HG03558 (cell line): ENCODE measurements around the gene KRT14.
"Not testable (repeated sequence)": the region's sequence is repeated elsewhere in the genome, so short reads cannot be mapped to it uniquely, and the experiment has no call there.

Experiments
- ATAC-seq: cut with Tn5 transposase; IDR thresholded peaks from one replicate; pipeline ENCODE4 v1.9.1; 2021; ENCODE audit warnings: moderate number of reproducible peaks; ENCODE audit not compliant: unreplicated experiment; ENCODE audit errors: extremely low read depth

The KRT14 gene

DNA sequence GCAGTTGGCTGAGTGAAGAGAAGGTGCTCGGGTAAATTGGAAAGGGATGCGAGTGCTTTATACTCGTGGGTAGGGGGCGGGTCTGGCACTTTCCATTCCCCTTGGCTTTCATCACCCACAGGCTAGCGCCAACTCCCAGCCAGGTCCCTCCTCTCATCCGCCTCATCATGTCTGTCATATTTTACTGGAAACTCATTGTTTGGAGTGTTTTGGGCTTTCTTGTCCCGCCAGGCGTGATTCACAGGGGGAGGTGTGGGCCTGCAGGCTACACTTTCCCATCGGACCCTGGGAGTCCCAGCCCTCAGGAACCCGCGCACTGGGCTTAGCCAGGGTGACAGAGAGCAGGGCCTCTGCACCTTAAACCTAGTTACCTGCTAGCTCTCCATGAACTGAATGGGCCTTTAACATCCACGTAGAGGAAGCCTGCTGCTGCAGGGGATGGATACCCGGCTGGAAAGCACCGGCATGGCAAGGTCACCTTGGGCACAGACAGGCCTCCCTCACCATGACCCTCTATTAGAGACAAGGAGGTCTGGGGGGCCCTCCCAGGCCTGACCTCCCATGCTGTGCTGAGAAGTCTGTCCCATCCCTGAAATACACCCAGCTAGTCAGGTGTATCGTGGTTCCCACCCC, at the start of gene KRT14:
Gene KRT14, minus strand, starts transcription at position 33 of the 633 bp plus-strand sequence. CDS start 61 bp downstream, outside the sequence.
- no peak for ATAC-seq

DNA sequence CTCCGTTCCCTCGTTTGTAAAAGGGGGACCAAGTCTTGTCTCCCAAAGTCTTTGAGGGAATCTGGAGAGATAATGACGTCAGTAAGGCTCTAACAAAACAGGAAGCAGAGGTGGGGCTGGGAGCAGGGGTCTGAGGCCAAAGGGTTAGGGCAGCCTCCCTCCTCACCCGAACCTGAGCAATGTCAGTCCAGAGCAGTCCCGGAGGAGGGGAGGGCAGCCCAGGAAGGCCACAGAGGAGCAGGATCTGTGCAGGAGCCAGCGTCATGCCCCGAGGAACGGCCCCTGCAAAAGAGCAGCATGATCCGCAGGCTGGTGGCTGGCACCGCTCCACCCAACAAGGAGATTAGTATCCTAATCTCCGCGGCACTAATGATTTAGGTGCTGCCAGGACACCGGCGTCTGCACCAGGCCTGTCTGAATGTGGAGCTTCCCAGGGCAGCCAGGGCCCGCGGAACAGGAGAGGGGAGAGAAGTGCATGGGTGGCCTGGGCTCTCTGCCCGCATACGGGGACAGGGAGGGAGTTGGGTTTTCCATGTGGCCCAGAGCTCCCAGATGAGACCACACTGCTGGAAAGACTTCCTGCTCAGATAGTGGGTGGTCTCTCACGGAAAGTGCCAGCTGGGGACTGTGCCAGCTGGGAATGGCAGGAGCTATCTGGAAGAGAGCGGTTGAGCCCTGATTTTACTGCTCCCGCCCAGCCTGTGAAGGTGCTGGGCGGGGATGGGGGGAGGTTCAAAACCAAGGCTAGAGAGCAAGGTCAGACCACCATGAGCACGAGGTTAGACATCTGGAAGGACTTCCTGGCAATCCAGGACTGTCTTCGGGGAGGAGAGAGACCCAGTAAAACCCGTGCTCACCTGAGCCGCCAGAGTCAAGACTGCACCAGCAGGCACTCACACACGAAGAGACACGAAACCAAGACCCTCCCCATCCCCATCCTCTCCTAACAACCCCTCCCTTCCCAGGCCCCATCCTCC, 48.7 kb upstream of the KRT14 start:
- no peak for ATAC-seq

DNA sequence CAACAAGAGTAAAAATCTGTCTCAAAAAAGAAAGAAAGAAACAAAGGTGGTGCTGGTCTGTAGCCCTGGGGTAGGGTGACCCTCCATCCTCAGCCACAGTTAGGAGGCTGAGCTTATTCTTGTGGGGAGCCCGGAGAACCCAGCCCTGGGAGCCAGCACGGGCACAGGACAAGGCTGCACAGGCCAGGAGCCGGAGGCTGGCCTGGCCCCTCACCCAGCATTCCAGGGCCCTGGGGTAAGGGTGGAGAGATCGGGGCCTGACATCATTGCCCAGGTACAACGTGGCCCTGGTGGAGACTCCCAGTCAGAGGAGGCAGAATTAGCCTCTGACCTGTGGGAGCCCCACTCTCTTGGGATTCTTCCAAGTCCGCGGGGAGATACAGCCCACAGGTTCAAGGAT, 47.9 kb upstream of the KRT14 start:
- no peak for ATAC-seq

DNA sequence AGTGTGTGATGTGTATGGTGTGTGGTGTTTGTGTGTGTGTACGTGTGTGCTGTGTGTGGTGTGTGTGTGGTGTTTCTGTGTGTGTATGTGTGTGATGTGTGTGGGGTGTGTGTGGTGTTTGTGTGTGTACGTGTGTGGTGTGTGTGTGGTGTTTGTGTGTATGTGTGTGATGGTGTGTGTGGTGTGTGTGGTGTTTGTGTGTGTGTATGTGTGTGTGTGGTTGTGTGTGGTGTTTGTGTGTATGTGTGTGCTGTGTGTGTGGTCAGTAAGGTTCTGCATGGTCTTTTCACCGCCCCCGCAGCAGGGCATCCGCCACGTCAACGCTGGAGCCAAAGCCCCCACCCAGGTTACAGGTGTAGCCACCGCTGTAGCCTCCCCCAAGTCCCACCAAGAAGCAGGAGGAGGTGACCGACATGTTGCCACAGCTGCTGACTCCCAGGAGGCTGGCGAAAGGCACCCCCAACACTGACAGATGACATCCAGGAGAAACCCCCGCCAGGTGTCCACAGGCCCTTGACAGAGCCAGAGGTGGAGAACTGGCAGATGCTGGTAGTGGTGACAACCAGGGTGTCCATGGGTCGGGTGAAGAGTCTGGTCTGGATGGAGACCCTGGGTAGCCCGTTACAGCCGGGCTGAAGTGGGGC, 47.0 kb upstream of the KRT14 start:
- ATAC-seq: no peak

DNA sequence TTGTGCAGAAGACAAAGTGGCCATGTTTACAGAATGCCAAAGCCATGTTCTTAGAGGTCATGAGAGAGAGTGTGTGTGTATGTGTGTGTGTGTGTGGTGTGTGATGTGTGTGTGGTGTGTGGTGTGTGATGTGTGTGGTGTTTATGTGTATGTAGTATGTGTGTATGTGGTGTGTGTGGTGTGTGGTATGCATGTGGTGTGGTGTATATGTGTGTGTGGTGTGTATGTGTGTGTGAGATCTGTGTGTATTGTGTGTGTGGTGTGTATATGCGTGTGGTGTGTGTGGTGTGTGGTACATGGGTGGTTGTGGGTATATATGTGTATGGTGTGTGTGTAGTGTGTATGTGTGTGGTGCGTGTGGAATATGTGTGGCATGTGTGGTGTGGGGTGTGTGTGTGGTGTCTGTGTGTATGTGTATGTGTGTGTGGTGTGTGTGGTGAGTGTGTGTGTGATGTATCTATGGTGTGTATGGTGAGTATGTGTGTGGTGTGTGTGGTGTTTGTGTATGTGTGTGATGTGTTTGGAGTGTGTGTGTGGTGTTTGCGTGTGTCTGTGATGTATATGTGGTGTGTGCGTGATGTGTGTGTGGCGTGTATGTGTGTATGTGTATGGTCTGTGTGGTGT, 45.9 kb upstream of the KRT14 start:
- no peak for ATAC-seq

DNA sequence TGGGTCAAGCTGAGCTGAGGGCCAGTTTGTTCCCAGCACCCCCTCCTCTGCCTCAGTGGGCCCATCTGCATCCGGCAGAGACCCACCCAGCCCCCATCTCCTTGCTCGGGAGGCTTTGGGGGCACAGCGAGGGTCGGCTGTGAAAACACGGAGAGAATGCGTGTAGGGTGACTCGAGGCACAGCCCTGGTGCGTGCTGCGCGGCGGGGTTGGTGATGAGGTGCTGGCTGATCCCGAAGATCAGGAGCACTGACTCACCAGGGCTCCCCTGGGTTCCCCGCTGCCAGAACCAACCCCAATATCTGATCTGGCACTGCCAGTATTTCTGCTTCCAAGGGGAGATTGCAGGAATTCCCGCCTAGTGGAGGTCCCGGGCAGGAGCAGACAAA, 45.2 kb upstream of the KRT14 start:
- ATAC-seq: no peak

DNA sequence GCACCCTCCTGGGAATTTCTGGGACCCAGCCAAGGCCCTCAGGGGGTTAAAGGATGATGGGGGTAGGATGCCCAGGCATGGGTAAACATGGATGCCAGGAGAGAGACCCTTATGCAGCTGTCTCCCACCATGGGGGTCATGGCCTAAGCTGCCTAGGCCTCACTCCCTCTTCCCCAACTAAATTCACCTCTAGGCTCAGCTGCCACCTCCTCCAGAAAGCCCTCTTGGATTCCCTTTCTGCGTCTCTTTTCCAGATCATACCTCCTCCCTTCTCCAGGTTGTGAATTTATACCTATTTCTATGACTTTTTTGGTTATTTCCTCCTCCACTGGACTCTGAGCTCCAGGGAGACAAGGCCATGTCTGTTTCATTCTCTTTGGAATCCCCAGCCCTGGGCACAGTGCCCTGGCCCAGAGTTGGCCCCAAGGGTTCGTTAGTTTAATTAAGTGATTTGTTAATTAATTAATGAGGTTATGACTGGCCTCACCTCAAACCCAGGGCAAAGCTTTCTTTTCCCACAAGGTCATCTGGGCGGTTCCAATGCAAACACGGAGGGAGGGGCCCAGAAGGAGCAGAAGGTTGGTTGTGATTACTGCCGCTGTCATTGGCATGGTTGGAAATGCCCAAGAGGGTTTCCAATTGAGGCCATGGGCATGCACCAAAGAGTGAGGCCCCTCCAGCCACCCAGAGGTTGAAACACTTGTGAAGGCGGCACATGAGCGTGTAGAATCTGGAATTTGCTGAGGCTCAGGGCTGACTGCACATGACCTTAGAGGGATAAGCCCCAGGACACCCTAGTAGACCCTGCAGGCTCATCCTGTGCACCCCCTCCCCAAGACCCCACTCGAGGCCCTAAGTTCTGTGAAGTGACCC, 44.6 kb upstream of the KRT14 start:
- ATAC-seq: no peak

DNA sequence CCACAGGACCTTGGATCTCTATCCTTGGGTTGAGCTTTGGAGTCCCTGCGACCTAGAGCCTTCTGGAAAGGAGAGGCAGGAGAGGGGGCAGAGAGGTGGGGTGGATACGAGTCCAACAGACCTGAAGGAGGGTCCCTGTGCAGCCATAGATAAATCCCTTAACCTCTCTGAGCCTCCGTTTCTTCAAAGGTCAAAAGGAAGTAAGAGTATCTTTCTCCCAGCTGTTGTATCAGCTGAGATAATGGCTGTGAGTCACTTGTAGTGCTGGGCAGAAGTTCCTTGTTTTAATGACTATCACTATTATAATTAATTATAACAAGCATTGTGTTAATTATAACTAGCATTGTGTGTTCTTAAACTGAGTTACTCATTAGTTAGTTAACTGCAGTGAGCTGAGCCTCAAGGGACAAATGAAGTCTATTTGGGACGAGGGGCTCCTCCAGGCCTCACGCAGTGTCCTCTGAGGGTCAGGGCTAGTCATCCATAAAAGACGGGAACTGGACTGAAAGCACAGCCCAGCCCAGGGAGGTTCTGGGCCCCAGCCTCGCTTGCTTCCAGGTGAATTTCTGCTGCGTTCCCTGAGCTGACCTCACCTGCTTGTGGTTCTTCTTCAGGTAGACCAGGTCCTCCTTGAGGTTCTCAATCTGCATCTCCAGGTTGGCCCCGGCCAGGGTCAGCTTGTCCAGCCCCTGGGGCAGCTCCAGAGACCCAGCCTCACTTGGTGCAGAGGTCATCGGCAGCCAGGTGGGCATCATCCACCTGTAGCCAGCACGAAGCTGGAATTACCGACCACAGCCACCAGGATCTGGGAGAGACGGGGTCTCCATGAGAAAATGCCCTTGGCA, 43.4 kb upstream of the KRT14 start:
- no peak for ATAC-seq

DNA sequence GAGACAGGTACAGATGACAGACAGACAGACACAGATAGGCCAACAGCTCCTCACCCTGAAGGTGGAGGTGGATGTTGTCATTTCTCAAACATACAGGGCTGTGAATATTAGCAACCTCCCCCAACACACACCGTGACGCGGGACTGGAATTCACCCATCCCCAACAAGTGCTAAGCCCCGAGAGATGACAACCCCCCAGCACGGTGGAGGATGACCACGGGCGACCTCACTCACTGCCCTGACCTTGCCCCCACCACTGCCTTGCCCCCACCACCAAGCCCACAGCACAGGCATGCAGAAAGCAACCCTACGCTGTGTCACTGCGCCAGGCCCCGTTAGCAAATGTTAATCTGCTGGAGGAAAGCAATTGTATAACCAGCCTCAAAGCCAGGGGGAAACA, 42.6 kb upstream of the KRT14 start:
- no peak for ATAC-seq

DNA sequence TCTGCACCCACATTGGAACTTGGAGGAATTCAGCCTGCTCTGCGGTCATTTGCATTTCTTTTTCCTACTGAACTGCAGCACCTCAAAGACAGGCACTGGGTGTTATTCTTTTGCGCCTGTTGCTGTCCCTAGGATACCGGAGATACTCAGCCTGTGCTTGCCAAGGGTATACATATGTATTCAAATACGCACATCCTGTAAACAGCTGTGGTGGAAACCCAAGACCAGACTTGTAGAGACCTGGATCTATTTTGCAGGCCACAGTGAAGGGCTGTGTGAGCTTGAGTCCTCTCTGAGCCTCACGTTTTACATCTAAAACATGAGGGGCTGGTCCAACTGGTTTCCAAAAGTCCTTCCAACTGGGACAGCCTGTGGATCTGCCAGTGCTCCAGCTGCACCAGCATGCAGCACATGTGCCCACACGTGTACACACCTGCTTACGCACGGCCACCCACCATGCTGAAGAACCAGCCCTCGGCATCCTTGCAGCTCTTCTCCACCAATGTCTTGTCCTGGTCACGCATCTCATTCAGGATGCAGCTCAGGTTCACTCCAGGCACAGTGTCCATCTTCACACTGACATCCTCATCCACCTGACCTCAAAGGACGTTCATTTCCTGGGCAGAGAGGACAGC, 42.0 kb upstream of the KRT14 start:
- not testable (repeated sequence) for ATAC-seq

DNA sequence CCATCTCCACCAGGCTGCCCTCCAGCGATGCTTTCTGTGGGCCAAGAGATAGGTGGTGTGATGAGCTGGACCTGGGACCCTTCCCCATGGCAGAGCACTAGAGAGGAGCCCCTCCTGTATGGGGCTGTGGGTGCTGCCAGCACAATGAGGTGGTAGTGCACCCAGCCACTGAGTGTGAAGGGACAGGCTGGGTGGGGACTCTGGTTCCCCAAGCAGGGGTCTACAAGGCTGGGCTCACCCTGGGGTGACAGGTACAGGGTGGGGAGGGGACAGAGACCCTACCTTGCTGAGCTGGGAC, 41.3 kb upstream of the KRT14 start:
- not testable (repeated sequence) for ATAC-seq

DNA sequence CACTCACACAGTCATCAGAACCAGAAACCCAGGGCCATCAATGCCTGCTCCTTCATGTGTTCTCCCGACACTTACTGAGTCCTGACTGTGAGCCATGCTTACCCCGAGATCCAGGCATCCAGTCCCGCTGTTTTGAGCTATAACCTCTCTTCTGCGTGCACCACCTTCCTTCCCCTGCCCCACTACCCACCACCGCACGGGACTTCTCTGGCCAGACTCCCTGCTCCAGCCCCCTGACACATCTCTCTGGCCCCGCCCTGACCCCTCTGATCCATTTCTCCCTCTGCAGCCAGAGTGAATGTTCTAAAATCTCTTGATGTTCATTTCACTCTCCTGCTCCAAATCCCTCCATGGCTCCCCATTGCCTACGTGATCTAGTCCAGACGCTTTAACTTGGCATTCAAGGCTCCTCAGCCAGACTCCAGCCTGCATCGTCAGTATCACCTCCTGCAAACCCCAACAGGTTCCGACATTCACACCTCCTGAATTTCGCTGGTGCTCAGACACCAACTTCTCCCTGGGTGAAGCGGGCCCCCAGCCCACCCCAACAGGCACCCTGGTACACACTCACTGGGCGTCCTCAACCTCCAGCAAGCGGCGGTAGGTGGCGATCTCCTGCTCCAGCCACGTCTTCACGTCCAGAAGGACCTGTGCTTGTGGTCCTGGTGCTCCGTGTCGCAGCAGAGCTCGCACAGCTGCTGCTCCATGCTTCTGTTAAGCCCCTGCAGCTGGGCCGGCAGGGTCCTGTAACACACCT, 40.8 kb upstream of the KRT14 start:
- ATAC-seq: no peak

DNA sequence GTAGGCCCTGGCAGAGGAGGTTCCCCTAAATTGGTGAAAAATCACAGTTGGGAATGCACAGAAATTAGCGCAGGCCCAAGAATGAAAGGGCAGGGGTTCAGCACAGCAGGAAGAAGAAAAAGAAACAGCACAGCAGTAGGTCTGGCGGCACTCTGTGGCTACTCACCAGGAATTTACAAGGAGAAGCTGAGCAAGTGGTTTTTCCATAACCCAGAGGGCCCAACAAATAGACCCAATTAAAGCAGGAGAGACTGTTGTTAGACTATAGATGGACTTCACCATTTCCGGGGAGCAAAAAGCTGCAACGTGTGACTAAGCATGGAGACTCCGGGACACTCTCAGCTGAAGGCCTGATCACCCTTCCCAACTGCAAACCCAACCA, 40.2 kb upstream of the KRT14 start:
- ATAC-seq: not testable (repeated sequence)

DNA sequence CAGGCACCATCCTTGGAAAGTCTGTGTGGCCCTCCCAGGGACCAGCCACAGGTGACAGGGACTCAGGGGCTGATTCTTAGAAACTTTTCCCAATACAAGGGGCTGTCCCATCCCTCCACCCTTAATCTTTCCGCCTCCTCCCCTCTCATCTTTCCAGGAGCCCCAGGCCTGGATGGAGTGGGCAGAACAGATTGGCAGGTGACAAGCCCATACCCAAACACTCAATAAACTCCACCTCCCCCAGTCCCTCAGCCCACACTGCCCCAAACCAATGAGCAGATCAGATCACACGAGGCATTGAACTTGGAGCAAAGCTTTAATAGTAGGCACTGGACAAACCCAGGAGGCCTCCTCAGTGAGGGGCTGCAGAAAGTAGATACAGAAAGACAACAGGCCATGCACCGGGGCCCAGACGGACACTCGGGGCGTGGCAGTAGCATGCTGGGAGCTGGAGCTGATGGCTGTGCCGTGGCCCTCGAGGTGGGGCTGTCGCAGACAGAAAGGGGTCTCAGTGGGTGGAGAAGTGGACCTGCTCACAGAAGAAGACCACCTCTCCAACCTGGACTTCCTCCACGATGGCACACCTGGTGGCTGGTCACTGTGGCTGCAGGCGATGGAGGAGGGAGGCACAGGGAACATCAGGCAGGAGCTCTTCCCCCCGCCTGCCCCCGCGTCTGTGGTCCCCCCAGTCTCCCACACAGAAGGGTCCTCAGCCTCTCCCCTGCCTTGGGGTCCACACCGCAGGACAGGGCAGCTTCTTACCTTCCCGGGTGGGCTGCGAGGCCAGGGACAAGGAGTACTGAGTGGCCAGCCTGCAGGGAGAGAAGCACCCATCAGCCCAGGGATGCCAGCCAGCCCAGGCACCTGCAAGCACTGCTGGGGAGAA, 39.6 kb upstream of the KRT14 start:
- ATAC-seq: not testable (repeated sequence)

DNA sequence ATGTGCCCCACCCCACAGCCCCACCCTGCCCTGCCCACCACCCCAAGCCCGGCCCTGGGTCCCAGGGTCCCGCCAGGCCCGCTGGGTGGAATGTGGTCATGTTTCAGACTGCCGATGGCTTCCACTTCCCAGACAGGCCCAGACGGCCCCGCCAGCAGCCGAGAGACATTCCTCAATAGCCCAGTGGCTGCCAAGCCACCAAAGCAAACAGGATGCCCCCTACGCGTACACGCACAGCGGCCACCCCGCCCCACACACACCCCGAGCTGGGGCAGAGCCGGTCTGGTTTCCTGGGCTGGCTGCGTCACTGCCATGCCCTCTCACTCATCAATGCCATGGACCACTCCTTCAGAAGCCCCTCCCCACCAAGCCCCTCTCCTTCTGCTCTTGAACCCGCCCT, 38.9 kb upstream of the KRT14 start:
- ATAC-seq: no peak

DNA sequence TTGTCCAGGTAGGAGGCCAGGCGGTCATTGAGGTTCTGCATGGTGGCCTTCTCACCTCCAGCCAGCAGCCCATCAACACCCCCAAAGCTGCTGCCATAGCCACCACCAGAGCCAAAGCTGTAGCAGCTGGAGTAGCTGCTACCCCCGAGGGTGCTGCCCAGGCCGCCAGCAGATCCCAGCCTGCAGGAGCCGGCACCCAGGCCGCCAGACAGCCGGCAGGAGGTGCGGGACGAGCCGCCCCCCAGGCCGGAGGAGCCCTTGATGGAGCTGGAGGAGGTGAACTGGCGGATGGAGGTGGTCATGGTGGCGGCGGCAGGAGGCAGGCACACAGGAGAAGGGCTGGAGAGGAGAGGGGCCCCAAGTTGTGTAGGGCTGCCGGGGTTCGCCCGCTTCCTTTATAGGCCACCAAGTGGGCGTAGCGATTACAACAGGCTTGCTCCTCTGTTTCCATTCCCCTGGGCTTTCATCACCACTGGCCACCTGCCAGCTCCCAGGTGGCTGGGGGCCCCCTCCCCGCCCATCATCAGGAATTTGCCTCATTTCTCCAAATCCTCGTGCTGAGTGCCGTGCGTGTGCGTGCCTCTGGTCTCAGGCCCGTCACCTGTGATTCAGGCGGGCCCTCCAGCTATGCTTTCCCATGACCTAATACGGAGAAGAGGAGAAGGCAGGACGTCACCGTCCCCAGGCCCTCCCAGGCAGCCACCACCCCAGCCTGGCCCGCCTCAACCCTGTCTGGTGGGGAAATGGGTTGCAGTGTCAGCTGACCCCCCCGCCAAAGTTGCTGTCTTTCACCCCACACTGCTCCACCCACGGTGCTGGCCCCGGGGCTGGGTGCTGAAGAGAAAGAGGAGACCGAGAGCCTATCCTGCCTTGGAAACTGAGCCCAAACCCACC, 37.8 kb upstream of the KRT14 start, which contains the start of gene KRT17:
Gene KRT17, minus strand, starts transcription at position 368 of the 894 bp plus-strand sequence. Its CDS starts 66 bp downstream, at position 302.
- no peak for ATAC-seq
